ENCODE results near the gene IMMP1L.

- no peak for TF ChIP-seq SIN3A (IDR thresholded peaks at IDR 0.05; ENCODE audit: low read depth)
- TF ChIP-seq ATF3 (IDR thresholded peaks at IDR 0.05) = no peak
- no peak for TF ChIP-seq EZH2 (IDR thresholded peaks at IDR 0.05)
- TF ChIP-seq ZBTB33 (IDR thresholded peaks at IDR 0.05; ENCODE audit: extremely low read depth, insufficient replicate concordance, low read length) = no peak
- no peak for TF ChIP-seq POLR2A (IDR thresholded peaks at IDR 0.05; ENCODE audit: borderline replicate concordance, extremely low read depth, insufficient read depth, insufficient read length)
- TF ChIP-seq MAX (IDR thresholded peaks at IDR 0.05) = no peak
- TF ChIP-seq CTCF (IDR thresholded peaks at IDR 0.05 in 2 of 3, conservative IDR thresholded peaks at IDR 0.05 in 1 of 3; ENCODE audit: borderline replicate concordance in 1 of 3, insufficient read depth in 1 of 3, low read depth in 2 of 3, low read length in 2 of 3) = no peak
- TF ChIP-seq POLR2AphosphoS5 (IDR thresholded peaks at IDR 0.05; ENCODE audit: low read depth, low read length) = no peak
- TF ChIP-seq EGR1 (IDR thresholded peaks at IDR 0.05; ENCODE audit: low read depth) = no peak
- no peak for TF ChIP-seq EZH2phosphoT487 (IDR thresholded peaks at IDR 0.05; ENCODE audit: borderline replicate concordance)
- TF ChIP-seq JUND (IDR thresholded peaks at IDR 0.05) = no peak
- no peak for TF ChIP-seq RAD21 (IDR thresholded peaks at IDR 0.05; ENCODE audit: low read depth)
- no peak for TF ChIP-seq ZNF274 (IDR thresholded peaks at IDR 0.05; ENCODE audit: low read depth, low read length)
- TF ChIP-seq SRF (IDR thresholded peaks at IDR 0.05; ENCODE audit: low read depth) = no peak
Measured at GRCh38 chr11:31493235-31493634, 16.2 kb downstream of the IMMP1L start.

Measured in HCT116 (cell line).